Stimulated activated CD8-positive, alpha-beta memory T cell treated with anti-CD3 and anti-CD28 coated beads, Interleukin-7, amount 100 ng/mL, for 48 hours (primary cell): ENCODE data around the gene ASIC5.
"Not testable (repeated sequence)": the region's sequence is repeated elsewhere in the genome, so short reads cannot be mapped to it uniquely, and the experiment has no call there.

Experiments used
- DNase-seq, 2 donors: peaks; one replicate each; pipeline ENCODE4 v3.0.0-alpha.2; 2020; ENCODE audit warnings: low read depth in 1 of 2; ENCODE audit errors: extremely low read depth in 1 of 2

Gene ASIC5

DNA sequence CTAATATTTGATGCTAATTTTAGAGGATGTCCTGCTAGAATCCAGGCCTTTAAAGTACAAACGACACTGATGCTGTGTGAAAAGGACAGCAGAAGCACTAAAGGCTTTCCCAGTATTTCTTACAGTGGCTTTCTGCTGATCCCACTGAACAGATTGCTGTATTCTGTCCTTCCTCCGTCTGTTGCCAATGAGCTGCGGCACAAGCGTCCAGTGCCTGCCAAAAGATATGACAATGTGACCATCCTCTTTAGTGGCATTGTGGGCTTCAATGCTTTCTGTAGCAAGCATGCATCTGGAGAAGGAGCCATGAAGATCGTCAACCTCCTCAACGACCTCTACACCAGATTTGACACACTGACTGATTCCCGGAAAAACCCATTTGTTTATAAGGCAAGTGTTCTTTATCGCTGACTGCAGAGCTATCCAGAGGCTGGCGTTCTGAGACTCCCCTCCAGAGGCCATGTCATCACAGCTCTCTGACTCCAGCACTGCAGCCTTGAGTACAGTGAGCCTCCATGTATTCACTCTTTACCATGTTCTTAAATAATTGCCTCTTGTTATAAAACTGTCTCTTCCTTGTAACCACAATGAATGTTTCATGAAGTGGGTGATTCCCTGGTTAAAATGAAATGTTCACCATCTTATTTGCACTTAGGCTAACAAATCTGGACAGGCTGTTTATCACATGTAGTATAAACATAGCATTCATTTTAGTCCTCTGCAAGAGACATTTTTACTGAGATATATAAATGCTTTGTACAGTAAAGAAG lies 63.7 kb downstream of the ASIC5 start:
- DNase-seq: no peak

DNA sequence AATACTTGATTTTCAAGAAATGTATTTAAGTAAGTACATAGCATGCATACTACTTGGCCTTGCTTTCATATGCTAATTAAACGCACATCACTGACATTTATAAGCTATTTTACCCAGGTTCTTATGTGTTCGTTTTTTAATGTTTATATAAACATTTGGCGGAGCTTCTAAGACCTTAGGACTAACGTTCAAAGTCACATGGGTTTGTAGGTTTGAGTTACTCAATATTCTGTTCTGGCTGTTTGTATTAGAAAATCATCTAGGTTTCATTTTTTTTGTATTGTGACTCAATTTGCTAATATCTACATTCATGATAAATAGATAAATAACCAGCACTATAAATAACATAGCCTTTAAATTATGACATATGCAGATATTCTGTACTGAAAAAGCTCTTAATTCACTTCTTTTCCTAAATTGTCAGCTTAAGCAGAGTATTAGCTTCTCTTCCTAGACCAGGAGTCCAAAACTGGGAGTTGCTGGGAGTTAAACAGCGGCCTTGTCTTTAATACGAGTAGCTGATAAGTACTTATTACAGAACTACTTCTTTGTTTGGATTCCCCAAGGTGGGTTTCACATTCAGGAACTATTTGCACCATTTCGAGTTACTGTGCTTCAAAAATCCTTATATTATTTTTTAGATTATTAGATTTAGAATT lies 65.3 kb downstream of the ASIC5 start:
- DNase-seq: no peak

DNA sequence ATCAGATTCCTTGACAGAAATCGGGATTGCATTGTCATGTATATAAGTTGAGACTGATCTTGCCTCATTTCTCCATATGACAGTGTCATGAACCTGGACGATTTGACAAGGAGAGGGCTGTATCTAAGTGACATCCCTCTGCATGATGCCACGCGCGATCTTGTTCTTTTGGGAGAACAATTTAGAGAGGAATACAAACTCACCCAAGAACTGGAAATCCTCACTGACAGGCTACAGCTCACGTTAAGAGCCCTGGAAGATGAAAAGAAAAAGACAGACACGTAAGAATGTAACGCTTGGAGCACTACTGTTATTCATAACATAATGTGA lies 66.3 kb downstream of the ASIC5 start:
- DNase-seq: no peak

DNA sequence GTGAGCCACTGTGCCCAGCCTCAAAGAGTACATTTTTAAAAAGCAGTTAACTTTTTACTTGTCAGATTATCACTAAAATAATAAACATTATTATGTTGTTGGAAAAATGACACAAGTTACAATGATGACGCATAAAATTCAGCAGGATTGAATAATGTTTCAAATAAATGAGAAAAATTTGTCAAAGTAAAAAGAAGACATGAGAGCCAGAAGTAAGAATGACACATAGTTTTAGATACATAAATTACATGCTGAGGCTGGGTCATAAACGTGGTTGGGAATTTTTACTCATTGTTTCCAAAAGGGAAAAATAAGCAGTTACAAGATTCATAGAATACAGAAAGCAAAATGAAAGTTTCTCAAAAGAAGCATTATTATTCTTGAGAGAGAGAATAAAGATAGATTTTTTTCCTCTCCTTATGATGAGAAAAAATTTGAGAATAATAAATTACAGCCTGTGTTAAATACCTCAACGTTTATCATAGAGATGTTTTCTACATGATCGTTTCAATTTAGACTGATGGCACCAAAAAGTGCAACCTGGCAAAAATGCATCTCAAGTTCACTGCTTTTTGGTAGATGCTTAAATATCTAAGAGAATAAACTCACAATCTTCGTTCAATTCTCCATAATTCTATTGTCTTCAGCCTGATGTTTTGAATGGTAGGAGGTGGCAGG lies 66.8 kb downstream of the ASIC5 start:
- no peak for DNase-seq

DNA sequence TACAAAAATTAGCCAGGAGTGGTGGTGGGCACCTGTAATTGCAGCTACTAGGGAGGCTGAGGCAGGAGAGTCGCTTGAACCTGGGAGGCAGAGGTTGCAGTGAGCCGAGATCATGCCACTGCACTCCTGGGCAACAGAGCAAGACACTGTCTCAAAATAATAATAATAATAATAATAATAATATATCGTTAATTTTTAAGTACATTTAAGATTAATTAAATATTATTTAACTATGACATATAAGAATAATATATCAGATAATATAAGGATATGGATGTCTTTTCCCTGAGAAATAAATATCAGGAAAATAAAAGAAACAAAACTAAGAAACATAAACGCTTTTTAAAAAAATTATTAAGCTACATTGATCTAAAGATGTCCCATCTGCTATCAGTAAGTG lies 68.5 kb downstream of the ASIC5 start:
- not testable (repeated sequence) for DNase-seq

DNA sequence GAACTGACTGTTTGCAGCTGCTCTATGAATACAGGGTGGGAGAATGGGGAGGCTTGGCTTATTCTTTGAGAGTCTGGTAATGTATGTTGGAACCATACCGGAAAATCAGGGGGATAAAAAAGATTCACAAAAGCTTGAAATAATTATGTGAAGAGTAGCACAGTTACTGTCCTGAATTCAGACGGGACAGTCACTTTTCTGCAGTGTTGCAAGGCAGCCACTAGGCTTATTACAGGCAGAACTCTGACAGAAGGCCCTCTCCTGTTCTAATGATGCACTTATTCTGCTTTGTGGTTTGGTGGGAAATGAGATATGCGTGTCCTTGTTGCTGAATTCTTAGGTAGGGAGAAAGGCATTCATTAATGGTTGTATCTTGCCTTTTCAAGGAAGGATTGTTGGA lies 70.1 kb downstream of the ASIC5 start:
- DNase-seq: no peak

DNA sequence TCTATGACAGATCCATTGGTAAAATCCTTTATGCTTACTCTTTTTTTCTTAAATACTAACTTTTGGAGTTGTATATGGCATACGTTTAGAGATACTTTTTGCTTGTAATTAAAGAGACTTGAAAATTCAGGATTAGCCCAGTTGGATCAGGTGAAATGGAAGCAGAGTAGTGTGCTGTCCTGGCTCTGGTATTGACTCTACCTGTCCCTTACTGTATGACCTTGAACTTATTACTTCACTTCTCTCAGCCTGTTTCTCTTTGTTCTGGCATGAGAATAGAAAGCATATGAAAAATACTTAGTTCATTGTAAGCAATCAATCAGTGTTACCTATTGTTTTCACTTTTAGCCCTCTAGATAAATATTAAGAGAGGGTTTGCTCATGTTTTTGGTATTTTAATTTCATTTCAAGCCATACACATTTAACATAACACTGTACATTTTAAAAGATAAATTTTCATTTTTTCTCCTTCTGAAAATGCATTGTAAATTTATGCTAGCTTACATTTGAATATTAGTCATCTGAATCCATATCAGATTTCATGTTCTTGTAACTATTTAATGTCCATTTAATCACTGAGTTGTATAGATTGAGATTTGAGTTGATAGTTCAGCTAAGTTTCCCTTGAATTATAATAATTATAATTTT lies 71.4 kb downstream of the ASIC5 start:
- no peak for DNase-seq

DNA sequence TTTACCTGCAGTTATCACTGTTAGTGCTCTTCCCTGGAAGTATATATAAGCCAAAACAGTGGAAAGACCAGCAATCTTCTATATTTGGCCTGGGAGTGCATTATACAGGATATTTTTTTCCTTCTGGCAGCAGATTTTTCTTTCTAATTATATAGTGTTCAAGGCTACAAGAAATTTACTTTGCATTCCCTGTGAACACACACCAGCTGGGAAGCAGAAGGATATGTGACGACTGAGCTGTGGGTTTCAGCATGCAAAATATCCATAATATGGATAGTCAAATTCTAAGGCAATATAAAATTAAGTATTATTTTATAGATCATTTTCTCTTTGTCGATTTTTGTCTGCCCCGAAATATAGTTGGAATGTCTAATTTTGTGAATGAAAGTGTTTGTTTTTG lies 76.1 kb downstream of the ASIC5 start:
- DNase-seq: no peak

DNA sequence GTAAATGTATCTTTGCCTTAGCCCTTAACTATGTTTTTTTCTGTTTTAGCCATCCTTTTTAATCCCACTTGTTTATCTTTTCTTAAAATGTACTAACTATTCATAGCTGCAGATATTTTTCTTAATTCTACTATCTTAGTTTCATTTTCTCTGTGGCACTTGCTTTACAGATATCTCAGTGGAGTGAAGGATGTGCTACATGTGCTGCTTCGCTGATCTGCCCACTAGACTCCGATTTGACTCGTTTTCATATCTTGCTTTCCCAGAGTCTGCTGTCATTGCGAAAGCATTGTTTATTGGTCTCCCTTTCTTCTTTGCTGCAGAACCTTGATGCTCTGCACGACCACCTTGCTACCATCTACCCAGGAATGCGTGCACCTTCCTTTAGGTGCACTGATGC lies 76.7 kb downstream of the ASIC5 start:
- no peak for DNase-seq

DNA sequence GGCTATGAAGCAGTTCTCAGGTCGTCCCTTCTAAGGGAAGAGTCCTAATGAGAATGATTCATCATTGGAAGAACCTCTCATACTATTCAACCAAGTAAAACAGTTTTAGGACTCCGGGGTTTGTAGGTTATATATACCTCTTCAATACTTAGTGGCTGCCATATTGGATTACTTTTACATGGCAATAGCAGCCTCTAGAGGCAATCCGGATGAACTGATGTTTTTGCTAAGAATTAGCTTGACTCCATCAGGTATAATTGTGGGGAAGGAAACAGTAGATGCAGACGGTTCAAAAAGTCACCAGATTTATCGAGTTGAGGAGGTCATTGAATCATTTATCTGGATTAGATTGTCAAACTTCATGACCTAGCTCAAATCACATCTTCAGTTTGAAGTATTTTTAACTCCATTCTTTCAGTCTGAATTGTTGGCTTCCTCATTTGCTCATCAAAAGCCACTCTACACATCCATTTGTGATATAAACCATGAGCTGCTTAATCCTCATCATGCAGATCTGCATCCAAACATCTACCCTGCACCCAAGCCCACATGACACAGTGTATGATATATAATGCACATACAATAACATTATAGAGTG lies 78.9 kb downstream of the ASIC5 start:
- no peak for DNase-seq

DNA sequence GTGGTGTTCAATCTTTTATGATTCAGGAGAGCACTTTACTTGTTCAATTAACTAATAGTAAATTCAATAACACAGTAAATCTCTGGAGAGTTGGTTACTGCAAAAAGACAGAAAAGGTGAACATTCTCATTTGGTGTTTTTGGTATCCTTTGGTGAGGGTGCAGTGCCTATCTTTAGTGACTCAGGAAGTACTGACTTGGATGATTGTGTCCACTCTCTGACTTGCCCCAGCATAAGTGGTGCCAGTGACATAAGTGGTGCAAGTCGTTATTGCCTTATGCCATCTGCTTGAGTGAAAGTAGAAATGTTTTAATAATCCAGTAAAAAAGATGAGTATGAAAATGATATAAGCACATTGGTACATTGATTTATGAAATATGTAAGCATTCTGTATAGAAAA lies 80.2 kb downstream of the ASIC5 start:
- no peak for DNase-seq

DNA sequence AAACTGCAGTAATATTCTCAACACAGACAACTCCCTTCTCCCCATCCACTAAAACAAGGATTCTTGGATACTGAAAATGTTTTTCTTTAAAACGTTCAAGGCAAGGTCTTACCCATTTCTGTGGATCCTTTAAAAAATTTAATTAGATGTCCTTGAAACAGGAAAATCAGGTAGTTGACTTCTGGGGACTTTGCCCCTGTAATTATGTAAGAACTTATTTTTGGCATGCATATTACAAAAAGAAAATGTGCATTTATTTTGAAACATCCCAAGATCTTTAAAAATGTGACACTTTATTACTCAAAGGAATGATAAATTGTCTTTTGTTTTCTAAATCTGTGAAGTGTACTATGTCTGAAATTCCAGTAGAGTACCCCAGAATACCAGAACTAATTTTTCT lies 81.4 kb downstream of the ASIC5 start:
- no peak for DNase-seq

DNA sequence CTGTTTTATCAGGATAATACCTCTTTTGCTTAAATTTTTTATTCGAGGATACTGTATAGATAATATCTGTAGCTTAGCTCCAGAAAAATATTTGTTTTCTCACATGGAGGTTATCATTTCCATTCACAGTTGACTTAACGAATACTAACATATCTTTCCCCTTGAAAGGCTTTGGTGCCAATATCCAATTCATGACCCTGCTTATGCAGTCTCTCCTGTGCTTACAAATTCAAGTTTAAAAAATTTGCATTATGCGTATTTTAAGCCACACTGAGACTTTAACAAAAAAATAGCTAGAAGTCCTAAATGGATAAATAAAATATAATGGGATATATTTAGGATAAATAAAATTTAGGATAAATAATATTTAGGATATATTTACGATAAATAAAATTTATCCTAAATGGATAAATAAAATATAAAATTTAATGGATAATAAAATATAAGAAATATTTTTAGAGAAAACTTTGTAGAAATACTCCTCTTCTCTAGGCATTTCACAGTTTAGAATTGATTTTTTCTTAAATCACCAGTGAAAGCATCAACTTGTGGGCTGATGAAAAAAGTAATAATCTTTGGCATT lies 84.7 kb downstream of the ASIC5 start:
- DNase-seq: no peak

DNA sequence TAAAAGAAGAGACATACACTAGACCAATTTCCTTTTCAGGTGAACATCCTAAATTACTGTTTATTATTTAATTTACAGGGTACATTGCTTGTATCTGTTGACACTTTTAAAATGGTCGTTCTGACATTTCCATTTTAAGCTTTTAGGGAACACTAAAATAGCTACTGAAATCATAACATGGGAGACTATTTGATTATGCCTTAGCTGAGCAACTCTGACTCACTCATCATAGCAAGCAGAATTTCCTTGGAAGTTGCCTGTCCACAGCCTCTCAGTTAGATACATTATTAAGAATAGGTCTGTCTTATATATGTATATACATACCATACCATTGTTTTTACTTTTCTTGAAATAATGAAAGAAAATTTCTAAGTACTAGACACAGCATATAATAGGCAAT lies 85.3 kb downstream of the ASIC5 start:
- DNase-seq: no peak
